LHCN-M2 (cell line): Measurements from ENCODE around the gene CFAP299. TPM values are rescaled to one million over a fixed set of nuclear protein-coding genes. Genes with fewer than 3 reads are reported as not detected.
"Not testable (repeated sequence)": the region's sequence is repeated elsewhere in the genome, so short reads cannot be mapped to it uniquely, and the experiment has no call there.

Source experiments
- DNase-seq: peaks from one replicate; pipeline ENCODE4 v3.0.0-alpha.2; 2012; ENCODE audit warnings: low read depth
- total RNA-seq: library from RNA; depleted of rRNA; stranded (reverse); fragments of >200 nt; gene quantifications from 2 replicates; pipeline ENCODE4 v1.2.3, GENCODE V29; 2014

CFAP299 gene
- total RNA-seq, 1 experiment from 2014 or later, result 1.3 TPM

- DNase-seq, result no peak
Observed at GRCh38 chr4:80331693-80332092, 3.8 kb upstream of the CFAP299 start.

- no peak for DNase-seq
Observed at GRCh38 chr4:80333121-80333520, 2.4 kb upstream of the CFAP299 start.

- no peak for DNase-seq
Observed at GRCh38 chr4:80334568-80334967, 962 bp upstream of the CFAP299 start.

GRCh38 chr4:80335226-80335553 is 340 bp upstream of the CFAP299 start:
- no peak for DNase-seq

GRCh38 chr4:80336582-80336981 is 1.1 kb downstream of the CFAP299 start:
- peak; percentile 17 for DNase-seq

- peak; percentile 11 for DNase-seq
Observed at GRCh38 chr4:80340036-80340435, 4.5 kb downstream of the CFAP299 start.

GRCh38 chr4:80342684-80343083 is 7.2 kb downstream of the CFAP299 start:
- DNase-seq, result not testable (repeated sequence)

- DNase-seq, result no peak
Observed at GRCh38 chr4:80343887-80344286, 8.4 kb downstream of the CFAP299 start.

GRCh38 chr4:80360084-80360483 is 24.6 kb downstream of the CFAP299 start:
- DNase-seq, result no peak

GRCh38 chr4:80360900-80361299 is 25.4 kb downstream of the CFAP299 start:
- DNase-seq, result peak; percentile 19

GRCh38 chr4:80361329-80361900 is 25.9 kb downstream of the CFAP299 start:
- peak; percentile 42 for DNase-seq

GRCh38 chr4:80362578-80363181 is 27.1 kb downstream of the CFAP299 start:
- peak; percentile 43 for DNase-seq

GRCh38 chr4:80365928-80366327 is 30.4 kb downstream of the CFAP299 start:
- peak; percentile 73 for DNase-seq

- peak; percentile 39 for DNase-seq
Observed at GRCh38 chr4:80367737-80368136, 32.2 kb downstream of the CFAP299 start.

- no peak for DNase-seq
Observed at GRCh38 chr4:80370635-80371034, 35.1 kb downstream of the CFAP299 start.

- no peak for DNase-seq
Observed at GRCh38 chr4:80371046-80371445, 35.5 kb downstream of the CFAP299 start.

- no peak for DNase-seq
Observed at GRCh38 chr4:80374180-80374579, 38.6 kb downstream of the CFAP299 start.

GRCh38 chr4:80382090-80382832 is 46.7 kb downstream of the CFAP299 start:
- DNase-seq, result no peak

- DNase-seq, result no peak
Observed at GRCh38 chr4:80385397-80386280, 50.1 kb downstream of the CFAP299 start.

- no peak for DNase-seq
Observed at GRCh38 chr4:80386281-80386886, 50.9 kb downstream of the CFAP299 start.
